ENCODE measurements around the gene CA5A.
"Not testable (repeated sequence)": the region's sequence is repeated elsewhere in the genome, so short reads cannot be mapped to it uniquely, and the experiment has no call there.

Gene CA5A

GRCh38 chr16:87865902-87866555 is 70.3 kb downstream of the CA5A start:
- DNase-seq (ENCODE audit: low spot score), result peak; percentile 68

- no peak for DNase-seq (ENCODE audit: low spot score)
Observed at GRCh38 chr16:87864331-87864989, 71.9 kb downstream of the CA5A start.

- DNase-seq (ENCODE audit: low spot score), result not testable (repeated sequence)
Observed at GRCh38 chr16:87863327-87863635, 73.0 kb downstream of the CA5A start.

GRCh38 chr16:87862597-87863326 is 73.6 kb downstream of the CA5A start:
- not testable (repeated sequence) for DNase-seq (ENCODE audit: low spot score)

GRCh38 chr16:87861300-87862099 is 74.8 kb downstream of the CA5A start:
- DNase-seq (ENCODE audit: low spot score), result not testable (repeated sequence)

- DNase-seq (ENCODE audit: low spot score), result no peak
Observed at GRCh38 chr16:87860553-87861299, 75.6 kb downstream of the CA5A start.

- DNase-seq (ENCODE audit: low spot score), result not testable (repeated sequence)
Observed at GRCh38 chr16:87858151-87858993, 78.0 kb downstream of the CA5A start.

GRCh38 chr16:87856791-87857228 is 79.5 kb downstream of the CA5A start:
- DNase-seq (ENCODE audit: low spot score), result no peak

- peak; percentile 46 for DNase-seq (ENCODE audit: low spot score)
Observed at GRCh38 chr16:87855852-87856715, 80.2 kb downstream of the CA5A start.

GRCh38 chr16:87854907-87855683 is 81.2 kb downstream of the CA5A start:
- DNase-seq (ENCODE audit: low spot score), result no peak

- DNase-seq (ENCODE audit: low spot score), result no peak
Observed at GRCh38 chr16:87854053-87854906, 82.0 kb downstream of the CA5A start.

- DNase-seq (ENCODE audit: low spot score), result peak; percentile 94
Observed at GRCh38 chr16:87853411-87854052, 82.8 kb downstream of the CA5A start.

GRCh38 chr16:87851601-87852000 is 84.7 kb downstream of the CA5A start:
- no peak for DNase-seq (ENCODE audit: low spot score)

- no peak for DNase-seq (ENCODE audit: low spot score)
Observed at GRCh38 chr16:87851141-87851587, 85.2 kb downstream of the CA5A start.

- peak; percentile 66 for DNase-seq (ENCODE audit: low spot score)
Observed at GRCh38 chr16:87850009-87851006, 86.0 kb downstream of the CA5A start.

GRCh38 chr16:87849419-87850008 is 86.8 kb downstream of the CA5A start:
- no peak for DNase-seq (ENCODE audit: low spot score)

Data from activated CD4-positive, alpha-beta T cell treated with anti-CD3 and anti-CD28 coated beads, Interleukin-2, Interleukin-4, amounts not matched to agents 100 ng/mL and 50 ng/mL, durations not matched to agents 16 hours and 8 hours (primary cell).